H1 (cell line): ENCODE data around the gene COL21A1. TPM values are rescaled to one million over a fixed set of nuclear protein-coding genes. Genes with fewer than 3 reads are reported as not detected.

ENCODE experiments used
- CTCF ChIA-PET: fragments of 300-600 bp; sonication (Branson Sonifier 250); formaldehyde crosslinking; loops from one replicate; lab custom pipeline; 2021; ENCODE audit not compliant: partially characterized antibody; lab: Charles Lee
- POLR2A ChIA-PET: fragments of 300-600 bp; sonication (Branson Sonifier 250); formaldehyde crosslinking; loops from one replicate; lab custom pipeline; 2021; ENCODE audit warnings: inconsistent platforms; ENCODE audit not compliant: partially characterized antibody; lab: Charles Lee
- DNase-seq, 2 experiments: peaks; one replicate each; pipeline versions ENCODE4 v3.0.0 to v3.0.0-alpha.2; 2010 to 2022; ENCODE audit warnings: low spot score in 2 of 2, low read depth in 1 of 2, mixed read lengths in 1 of 2
- FAIRE-seq: peaks from 2 replicates; lab custom pipeline; 2011; peaks lifted over from hg19 to GRCh38; lab: Jason Lieb, UNC
- H2AFZ ChIP-seq: 2 replicates; pipeline ENCODE4 v1.8.1; 2012; ENCODE audit warnings: low read length, inconsistent platforms
- H2AK5ac ChIP-seq: 2 replicates; pipeline ENCODE4 v1.6.1; 2013; ENCODE audit warnings: low read depth, low read length
- H2BK120ac ChIP-seq: replicated peaks from 2 replicates; pipeline ENCODE3; 2013; ENCODE audit warnings: low read depth, low read length, inconsistent platforms
- H2BK12ac ChIP-seq: 2 replicates; pipeline ENCODE4 v1.6.1; 2013; ENCODE audit warnings: low read depth, low read length
- H2BK15ac ChIP-seq: 2 replicates; pipeline ENCODE4 v1.6.1; 2013; ENCODE audit warnings: low read length
- H2BK20ac ChIP-seq: 2 replicates; pipeline ENCODE4 v1.6.1; 2013; ENCODE audit warnings: low read length
- H2BK5ac ChIP-seq: 2 replicates; pipeline ENCODE4 v1.6.1; 2013; ENCODE audit warnings: low read depth, low read length
- H3K14ac ChIP-seq: 2 replicates; pipeline ENCODE4 v1.6.1; 2013; ENCODE audit warnings: inconsistent platforms; ENCODE audit not compliant: insufficient read length
- H3K18ac ChIP-seq: 2 replicates; pipeline ENCODE4 v1.6.1; 2013; ENCODE audit warnings: low read length; ENCODE audit errors: extremely low read depth
- H3K23ac ChIP-seq: 2 replicates; pipeline ENCODE4 v1.6.1; 2013; ENCODE audit warnings: inconsistent platforms; ENCODE audit not compliant: insufficient read length
- H3K23me2 ChIP-seq: 2 replicates; pipeline ENCODE4 v1.6.1; 2013; ENCODE audit warnings: low read depth, low read length
- H3K27ac ChIP-seq: 2 replicates; pipeline ENCODE4 v1.6.1; 2011; ENCODE audit warnings: low read depth, low read length, inconsistent platforms
- H3K27me3 ChIP-seq, 4 experiments: replicated peaks in 1 of 4; 1 replicate in 1 of 4; 2 replicates in 3 of 4; pipeline versions ENCODE4 v1.6.1 to v1.8.1; 2011 to 2013; ENCODE audit warnings: low read length in 3 of 4, mild to moderate bottlenecking in 3 of 4, inconsistent platforms in 2 of 4, mixed read lengths in 2 of 4, moderate library complexity in 1 of 4; ENCODE audit not compliant: control insufficient read depth in 3 of 4, insufficient read depth in 3 of 4; ENCODE audit errors: extremely low read depth in 1 of 4
- H3K36me3 ChIP-seq, 4 experiments: 2 replicates each; pipeline versions ENCODE4 v1.6.1 to v1.8.1; 2011 to 2013; ENCODE audit warnings: mild to moderate bottlenecking in 4 of 4, low read length in 3 of 4, moderate library complexity in 2 of 4, control low read depth in 1 of 4, inconsistent platforms in 1 of 4; ENCODE audit not compliant: insufficient read depth in 4 of 4, control insufficient read depth in 2 of 4
- H3K4ac ChIP-seq: replicated peaks from 2 replicates; pipeline ENCODE3; 2013; ENCODE audit warnings: low read length, low read depth, mixed read lengths, inconsistent platforms; ENCODE audit not compliant: insufficient read length
- H3K4me1 ChIP-seq, 4 experiments: replicated peaks in 1 of 4; 1 replicate in 1 of 4; 2 replicates in 3 of 4; pipeline versions ENCODE4 v1.6.1 to v1.8.1; 2011 to 2013; ENCODE audit warnings: low read length in 3 of 4, inconsistent platforms in 2 of 4, mixed read lengths in 1 of 4; ENCODE audit not compliant: insufficient read depth in 4 of 4, control insufficient read depth in 3 of 4
- H3K4me2 ChIP-seq, 2 experiments: 2 replicates each; pipeline versions ENCODE4 v1.6.1 to v1.8.1; 2011 to 2013; ENCODE audit warnings: low read depth in 2 of 2, low read length in 2 of 2, control low read depth in 1 of 2, inconsistent platforms in 1 of 2, mild to moderate bottlenecking in 1 of 2; ENCODE audit not compliant: insufficient read depth in 1 of 2
- H3K4me3 ChIP-seq, 4 experiments: fragments of 200-600, 300-600 bp in 1 of 4; sonication (generic), shearing (Covaris generic), sonication (Bioruptor Twin) in 1 of 4; 2 replicates each; pipeline versions ENCODE4 v1.5.1 to v1.8.1; 2011 to 2016; ENCODE audit warnings: low read length in 4 of 4, low read depth in 3 of 4, control low read depth in 2 of 4, inconsistent platforms in 2 of 4, mild to moderate bottlenecking in 2 of 4, mixed read lengths in 1 of 4, moderate library complexity in 1 of 4; ENCODE audit not compliant: insufficient read depth in 2 of 4; ENCODE audit errors: extremely low read depth in 1 of 4
- H3K56ac ChIP-seq: replicated peaks from 2 replicates; pipeline ENCODE3; 2013; ENCODE audit warnings: low read depth, mild to moderate bottlenecking, mixed read lengths, low read length, inconsistent platforms; ENCODE audit not compliant: insufficient read length
- H3K79me1 ChIP-seq: 2 replicates; pipeline ENCODE4 v1.6.1; 2013; ENCODE audit warnings: low read depth, low read length, control low read depth
- H3K79me2 ChIP-seq, 2 experiments: 2 replicates each; pipeline versions ENCODE4 v1.6.1 to v1.8.1; 2012 to 2013; ENCODE audit warnings: low read length in 2 of 2, mild to moderate bottlenecking in 2 of 2, inconsistent platforms in 1 of 2; ENCODE audit not compliant: insufficient read depth in 2 of 2, control insufficient read depth in 1 of 2
- H3K9ac ChIP-seq, 4 experiments: replicated peaks in 1 of 4; 1 replicate in 1 of 4; 2 replicates in 3 of 4; pipeline versions ENCODE4 v1.6.1 to v1.8.1; 2011 to 2013; ENCODE audit warnings: low read depth in 3 of 4, low read length in 3 of 4, control low read depth in 2 of 4, mild to moderate bottlenecking in 2 of 4, moderate library complexity in 2 of 4, inconsistent platforms in 1 of 4; ENCODE audit errors: extremely low read depth in 1 of 4
- H3K9me3 ChIP-seq, 2 experiments: 2 replicates each; pipeline versions ENCODE4 v1.6.1 to v1.8.1; 2012 to 2013; ENCODE audit warnings: mild to moderate bottlenecking in 2 of 2, moderate library complexity in 2 of 2, control low read depth in 1 of 2, inconsistent platforms in 1 of 2, low read depth in 1 of 2, low read length in 1 of 2, mixed read lengths in 1 of 2; ENCODE audit not compliant: insufficient read depth in 2 of 2
- H4K20me1 ChIP-seq, 2 experiments: replicated peaks in 1 of 2; 2 replicates each; pipeline versions ENCODE3 to v1.8.1; 2011 to 2013; ENCODE audit warnings: inconsistent platforms in 2 of 2, low read length in 2 of 2, mild to moderate bottlenecking in 1 of 2; ENCODE audit not compliant: insufficient read depth in 2 of 2, control insufficient read depth in 1 of 2
- H4K5ac ChIP-seq: 2 replicates; pipeline ENCODE4 v1.6.1; 2013; ENCODE audit warnings: low read length, low read depth, mixed read lengths, inconsistent platforms; ENCODE audit not compliant: insufficient read length
- H4K8ac ChIP-seq: 2 replicates; pipeline ENCODE4 v1.8.0; 2013; ENCODE audit warnings: mild to moderate bottlenecking, moderate library complexity, low read length, inconsistent platforms; ENCODE audit not compliant: insufficient read depth; ENCODE audit errors: extremely low read depth
- H4K91ac ChIP-seq: replicated peaks from 2 replicates; pipeline ENCODE3; 2013; ENCODE audit warnings: low read length, mixed read lengths, inconsistent platforms; ENCODE audit not compliant: insufficient read length
- POLR2AphosphoS5 ChIP-seq: IDR thresholded peaks from 2 replicates; pipeline ENCODE4 v1.6.1; 2011; ENCODE audit warnings: low read depth, low read length
- RFX5 ChIP-seq: IDR thresholded peaks from 2 replicates; pipeline ENCODE4 v1.6.1; 2011; ENCODE audit warnings: low read depth, low read length, improper control_type of control experiment, borderline replicate concordance
- SRF ChIP-seq: IDR thresholded peaks from 2 replicates; pipeline ENCODE4 v1.6.1; 2011; ENCODE audit warnings: mild to moderate bottlenecking, low read depth, low read length, moderate library complexity
- WGBS, 2 experiments: shearing (Covaris generic) in 1 of 2; methylation state at CpG; one replicate each; pipeline versions ENCODE4 v1.1.6 to v1.1.7; 2013 to 2015; ENCODE audit warnings: low lambda C conversion rate in 2 of 2, mixed read lengths in 2 of 2, inconsistent platforms in 1 of 2, low coverage in 1 of 2, missing lambda C conversion rate in 1 of 2; ENCODE audit not compliant: insufficient replicate concordance in 2 of 2, insufficient coverage in 1 of 2, insufficient read length in 1 of 2; ENCODE audit errors: extremely low coverage in 1 of 2, missing lambda C conversion rate in 1 of 2; 5-methylcytosine and 5-hydroxymethylcytosine counted together
- polyA plus RNA-seq, 7 experiments: library from polyadenylated mRNA; depleted of rRNA in 3 of 7; stranded (reverse) in 5 of 7; unstranded in 2 of 7; fragments of >200 nt in 5 of 7; fragments of 200-250 nt in 2 of 7; gene quantifications; 1 replicate in 5 of 7; 2 replicates in 1 of 7; 4 replicates in 1 of 7; pipeline versions ENCODE4 v1.2.1 to v1.2.3, GENCODE V29; 2011 to 2013; ENCODE audit warnings: missing spikeins in 2 of 7, mixed read lengths in 2 of 7
- total RNA-seq: library from RNA; stranded (reverse); fragmentation: NEBNext Ultra II Directional; extraction: Animal tissue kit (Norgen Biotek cat#: 25700); gene quantifications from 2 replicates; pipeline ENCODE4 v1.2.1, GENCODE V29; 2021
- TF ChIP-seq, protein P1 (sequence below): IDR thresholded peaks from 2 replicates; pipeline ENCODE4 v1.6.1; 2012; ENCODE audit warnings: inconsistent platforms

COL21A1 gene
- total and polyA plus RNA-seq, 2 of the 8 experiments (the other 6 are each of a cell fraction or from before 2014, with no cell fraction given): 1.6 to 3.4 TPM

DNA sequence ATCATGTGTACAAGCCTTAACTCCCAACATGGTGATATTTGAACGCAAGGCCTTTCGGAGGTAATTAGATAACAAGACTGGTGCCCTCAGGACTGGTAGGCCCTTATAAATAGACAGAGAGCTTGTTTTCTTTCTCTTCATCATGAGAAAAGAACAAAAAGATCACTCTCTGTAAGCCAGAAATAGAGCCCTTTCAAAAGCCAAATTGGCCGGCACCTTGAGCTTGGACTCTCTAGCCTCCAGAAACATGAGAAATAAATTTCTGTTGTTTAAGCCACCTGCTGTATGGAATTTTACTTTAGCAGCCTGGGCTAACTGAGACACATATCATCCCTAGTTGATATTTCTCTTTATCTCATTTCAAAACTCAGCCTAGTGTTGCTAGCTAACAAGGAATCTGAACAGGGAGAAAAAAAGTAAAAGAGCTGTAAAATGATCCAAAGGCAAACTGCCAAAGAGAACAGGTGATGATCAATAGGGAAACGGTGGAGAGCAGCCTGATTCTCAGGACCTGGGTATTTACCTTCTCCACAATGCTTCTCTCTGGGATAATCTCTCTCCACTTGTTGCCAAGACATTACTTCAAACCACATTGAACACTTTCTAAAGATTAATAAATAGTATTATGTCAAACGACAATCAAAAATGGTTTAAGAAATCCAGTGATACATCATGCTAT is 6.1 kb downstream of the COL21A1 start:
- H3K4me3 ChIP-seq: no peak overlapping the region
- CTCF ChIA-PET: no interaction called here
- H3K79me1 ChIP-seq: no peaks in the 10 kb centered on the region

More for the DNA sequence above, 6.1 kb downstream of the COL21A1 start:
- TF ChIP-seq SRF: no peak
- TF ChIP-seq, protein P1, sequence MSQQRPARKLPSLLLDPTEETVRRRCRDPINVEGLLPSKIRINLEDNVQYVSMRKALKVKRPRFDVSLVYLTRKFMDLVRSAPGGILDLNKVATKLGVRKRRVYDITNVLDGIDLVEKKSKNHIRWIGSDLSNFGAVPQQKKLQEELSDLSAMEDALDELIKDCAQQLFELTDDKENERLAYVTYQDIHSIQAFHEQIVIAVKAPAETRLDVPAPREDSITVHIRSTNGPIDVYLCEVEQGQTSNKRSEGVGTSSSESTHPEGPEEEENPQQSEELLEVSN: no peak
- TF ChIP-seq RFX5: no peak
- no peak for TF ChIP-seq POLR2AphosphoS5
- Histone ChIP-seq H3K9ac (no peak overlapping the region), H3K27me3 (no peaks in the 10 kb centered on the region), H4K20me1 (no peaks in the 10 kb centered on the region), H2AK5ac (no peak overlapping the region), H3K9me3 (no peaks in the 10 kb centered on the region), H2BK12ac (no peak overlapping the region), H2BK120ac (no peak overlapping the region), H2BK20ac (no peak overlapping the region), H2BK5ac (no peak overlapping the region), H3K23me2 (no peaks in the 10 kb centered on the region), H4K5ac (no peak overlapping the region), H3K14ac (no peak overlapping the region), H3K36me3 (no peaks in the 10 kb centered on the region), H2AFZ (no peak overlapping the region), H4K8ac (no peak overlapping the region), H4K91ac (no peak overlapping the region), H3K79me2 (no peaks in the 10 kb centered on the region), H2BK15ac (no peak overlapping the region), H3K56ac (no peak overlapping the region), H3K4ac (no peak overlapping the region), H3K27ac (no peak overlapping the region), H3K4me1 (peaks cover 0 to 15% (median 8%) of the 10 kb centered on the region in 4 experiments; a peak in 3 of 7 replicates), H3K18ac (no peak overlapping the region; the same call in 1 of the 2 replicates), H3K23ac (no peak overlapping the region), H3K4me2 (no peak overlapping the region)
- DNase-seq: no peak
- peak; percentile 39 for FAIRE-seq
- 97% methylated on average over 5 of the region's 5 CpGs; no CpG with 5 or more reads in 1 of the 2 experiments for WGBS, 2 experiments
- POLR2A ChIA-PET: no interaction called here
